ENCODE results near the gene FBN3.

DNA sequence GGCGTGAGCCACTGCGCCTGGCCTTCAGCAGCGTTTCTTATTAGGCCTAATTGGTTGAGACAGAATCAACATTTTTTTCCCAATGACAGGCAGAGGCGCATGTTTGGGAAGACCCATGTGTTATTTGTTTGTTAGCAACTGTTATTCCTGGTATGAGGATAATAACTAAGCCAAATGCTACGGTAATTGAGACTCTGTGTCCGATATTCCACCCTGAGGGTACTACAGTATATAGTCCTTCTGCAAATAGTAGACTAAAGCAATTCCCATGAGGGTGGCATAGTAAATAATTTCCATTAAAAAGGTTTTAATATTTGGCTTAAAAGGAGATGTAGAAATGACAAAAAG lies 115.2 kb downstream of the FBN3 start:
- TF ChIP-seq POLR2AphosphoS5 (IDR thresholded peaks at IDR 0.05) (no peak), POLR2A (IDR thresholded peaks at IDR 0.05) (no peak), EP300 (IDR thresholded peaks at IDR 0.05) (no peak)
- TF ChIP-seq, protein P1, sequence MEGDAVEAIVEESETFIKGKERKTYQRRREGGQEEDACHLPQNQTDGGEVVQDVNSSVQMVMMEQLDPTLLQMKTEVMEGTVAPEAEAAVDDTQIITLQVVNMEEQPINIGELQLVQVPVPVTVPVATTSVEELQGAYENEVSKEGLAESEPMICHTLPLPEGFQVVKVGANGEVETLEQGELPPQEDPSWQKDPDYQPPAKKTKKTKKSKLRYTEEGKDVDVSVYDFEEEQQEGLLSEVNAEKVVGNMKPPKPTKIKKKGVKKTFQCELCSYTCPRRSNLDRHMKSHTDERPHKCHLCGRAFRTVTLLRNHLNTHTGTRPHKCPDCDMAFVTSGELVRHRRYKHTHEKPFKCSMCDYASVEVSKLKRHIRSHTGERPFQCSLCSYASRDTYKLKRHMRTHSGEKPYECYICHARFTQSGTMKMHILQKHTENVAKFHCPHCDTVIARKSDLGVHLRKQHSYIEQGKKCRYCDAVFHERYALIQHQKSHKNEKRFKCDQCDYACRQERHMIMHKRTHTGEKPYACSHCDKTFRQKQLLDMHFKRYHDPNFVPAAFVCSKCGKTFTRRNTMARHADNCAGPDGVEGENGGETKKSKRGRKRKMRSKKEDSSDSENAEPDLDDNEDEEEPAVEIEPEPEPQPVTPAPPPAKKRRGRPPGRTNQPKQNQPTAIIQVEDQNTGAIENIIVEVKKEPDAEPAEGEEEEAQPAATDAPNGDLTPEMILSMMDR (IDR thresholded peaks at IDR 0.05): no peak
